NCI-H1048 (cell line): ENCODE data around the gene SLC12A6.

Experiments used
- DNase-seq: peaks from one replicate; lab custom pipeline; 2025; lab: John Stamatoyannopoulos, UW

Gene SLC12A6

DNA sequence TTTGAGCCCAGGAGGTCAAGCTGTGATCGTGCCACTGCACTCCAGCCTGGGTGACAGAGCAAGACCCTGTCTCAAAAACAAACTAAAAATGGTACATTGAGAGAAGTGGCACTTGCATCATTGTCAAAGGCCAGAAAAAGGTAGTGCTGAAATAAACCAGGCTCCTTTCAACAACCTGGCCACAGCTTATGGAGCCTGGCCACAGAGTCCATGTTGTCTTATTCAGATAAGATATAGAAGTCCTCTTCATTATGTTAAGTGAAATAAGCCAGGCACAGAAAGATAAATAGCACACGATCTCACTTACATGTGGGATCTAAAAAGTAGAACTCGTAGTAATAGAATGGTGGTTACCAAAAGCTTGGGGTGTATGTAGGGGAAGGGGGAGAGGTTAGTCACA lies 78.0 kb downstream of the SLC12A6 start:
- DNase-seq = no peak

DNA sequence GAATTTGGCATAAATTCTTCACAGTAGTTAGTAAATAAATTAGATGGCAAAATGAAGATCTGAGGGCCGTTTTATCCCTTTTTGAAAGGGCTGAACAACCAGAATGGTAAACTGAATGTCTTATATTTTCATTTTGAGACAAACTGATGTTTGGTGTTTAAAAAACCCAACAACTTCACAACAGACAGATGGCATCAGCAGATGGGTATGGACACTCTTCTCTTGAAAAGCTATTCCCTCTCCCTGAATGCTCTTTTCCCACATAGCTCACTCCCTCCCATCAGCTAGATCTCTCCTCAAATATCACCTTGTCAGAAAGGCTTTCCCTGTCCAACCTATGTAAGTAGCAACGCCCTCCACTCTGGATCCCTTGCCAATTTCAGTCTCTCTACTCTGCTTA lies 79.4 kb downstream of the SLC12A6 start:
- DNase-seq = no peak

DNA sequence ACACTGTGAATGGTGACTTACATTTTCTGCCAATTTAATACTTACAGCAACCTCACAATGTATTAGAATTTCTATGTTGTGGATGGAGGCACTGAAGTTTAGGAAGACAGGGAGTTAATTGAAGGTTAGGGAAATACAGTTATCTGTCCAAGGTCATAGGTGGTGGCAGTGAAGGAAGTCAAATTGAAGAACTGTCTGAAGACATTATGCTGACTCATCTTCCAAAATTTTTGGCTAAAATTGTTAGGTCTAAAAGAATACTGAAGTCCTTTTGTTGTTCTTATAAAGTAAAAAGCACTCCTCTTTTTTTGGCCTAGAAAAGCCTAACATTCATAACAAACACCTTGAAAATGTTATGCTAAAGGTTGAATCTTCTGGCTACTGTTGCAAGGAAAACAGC lies 85.0 kb downstream of the SLC12A6 start:
- no peak for DNase-seq

DNA sequence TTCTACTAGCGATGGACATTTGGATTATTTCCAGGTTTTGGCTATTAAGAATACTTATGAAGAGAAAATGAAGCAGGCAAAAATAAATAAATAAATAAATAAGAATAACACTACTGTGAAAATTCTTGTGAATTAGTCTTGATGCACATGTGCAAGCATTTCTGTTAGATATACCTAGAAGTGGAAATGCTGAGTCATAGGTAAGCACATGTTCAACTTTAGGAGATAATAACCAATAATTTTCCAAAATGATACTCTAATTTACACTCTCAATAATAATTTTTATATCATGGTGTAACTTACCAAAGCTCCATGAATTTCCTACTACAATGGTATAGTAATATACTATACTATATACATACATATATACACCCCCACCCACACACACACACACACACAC lies 89.4 kb downstream of the SLC12A6 start:
- no peak for DNase-seq

DNA sequence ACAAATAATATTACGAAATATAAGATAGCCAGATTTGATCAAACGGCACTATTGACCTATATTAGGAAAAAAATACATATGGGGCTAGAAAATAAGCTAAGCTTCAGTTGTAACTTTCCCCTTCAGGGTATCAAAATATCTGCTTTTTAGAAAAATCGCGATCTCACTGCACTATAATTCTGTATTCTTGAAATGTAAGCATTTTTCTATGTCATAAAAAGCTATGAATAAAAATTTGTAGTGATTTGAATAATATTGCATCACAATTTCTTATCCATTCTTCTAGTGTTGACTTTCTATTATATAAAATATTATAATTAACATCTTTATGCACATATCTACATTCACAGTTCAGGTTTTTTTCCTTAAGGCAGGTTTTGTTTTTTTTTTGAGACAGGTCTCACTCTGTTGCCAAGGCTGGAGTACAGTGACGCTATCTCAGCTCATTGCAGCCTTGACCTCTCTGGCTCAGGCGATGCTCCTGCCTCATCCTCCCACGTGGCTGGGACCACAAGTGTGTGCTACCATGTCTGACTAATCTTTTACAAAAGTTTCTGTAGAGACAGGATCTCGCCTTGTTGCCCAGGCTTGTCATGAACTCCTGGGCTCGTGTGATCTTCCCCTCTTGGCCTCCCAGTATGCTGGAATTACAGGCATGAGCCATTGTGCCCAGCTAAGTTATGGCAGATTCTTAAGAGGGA lies 91.2 kb downstream of the SLC12A6 start:
- DNase-seq = no peak

DNA sequence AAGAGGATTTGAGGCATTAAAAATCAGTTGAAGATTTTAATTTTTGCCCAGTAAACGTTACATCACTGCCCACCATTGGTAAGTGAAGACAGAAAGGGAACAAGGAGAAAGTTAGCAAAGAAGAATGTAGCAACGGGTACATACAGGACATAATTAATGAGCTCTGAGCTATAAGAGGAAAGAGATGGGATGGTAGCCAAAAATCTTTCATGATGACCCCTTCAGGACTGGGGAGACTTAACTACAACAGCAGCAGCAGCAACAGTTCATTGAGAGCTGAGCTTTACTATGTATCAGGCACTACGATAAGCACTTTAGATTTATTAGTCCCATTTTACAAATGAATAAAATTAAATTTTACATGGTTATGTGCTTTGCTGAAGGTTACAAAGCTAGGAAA lies 94.4 kb downstream of the SLC12A6 start:
- no peak for DNase-seq

DNA sequence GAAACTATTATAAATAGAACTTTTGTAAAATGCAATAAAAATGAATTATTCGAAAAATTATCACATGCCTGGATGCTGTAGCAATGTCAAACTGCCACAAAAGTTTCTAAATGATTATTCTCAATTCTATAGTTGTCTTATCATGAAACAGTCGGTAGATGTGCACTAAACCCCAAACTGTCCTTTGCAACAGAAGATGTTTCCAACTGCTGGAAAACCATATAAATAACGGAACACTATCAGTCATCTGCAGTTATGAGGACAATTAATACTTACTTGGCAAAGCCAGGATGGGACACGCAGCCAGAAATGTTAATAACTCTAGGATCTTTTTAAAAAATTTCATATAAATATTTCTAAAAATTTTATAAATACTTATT lies 95.3 kb downstream of the SLC12A6 start:
- no peak for DNase-seq

DNA sequence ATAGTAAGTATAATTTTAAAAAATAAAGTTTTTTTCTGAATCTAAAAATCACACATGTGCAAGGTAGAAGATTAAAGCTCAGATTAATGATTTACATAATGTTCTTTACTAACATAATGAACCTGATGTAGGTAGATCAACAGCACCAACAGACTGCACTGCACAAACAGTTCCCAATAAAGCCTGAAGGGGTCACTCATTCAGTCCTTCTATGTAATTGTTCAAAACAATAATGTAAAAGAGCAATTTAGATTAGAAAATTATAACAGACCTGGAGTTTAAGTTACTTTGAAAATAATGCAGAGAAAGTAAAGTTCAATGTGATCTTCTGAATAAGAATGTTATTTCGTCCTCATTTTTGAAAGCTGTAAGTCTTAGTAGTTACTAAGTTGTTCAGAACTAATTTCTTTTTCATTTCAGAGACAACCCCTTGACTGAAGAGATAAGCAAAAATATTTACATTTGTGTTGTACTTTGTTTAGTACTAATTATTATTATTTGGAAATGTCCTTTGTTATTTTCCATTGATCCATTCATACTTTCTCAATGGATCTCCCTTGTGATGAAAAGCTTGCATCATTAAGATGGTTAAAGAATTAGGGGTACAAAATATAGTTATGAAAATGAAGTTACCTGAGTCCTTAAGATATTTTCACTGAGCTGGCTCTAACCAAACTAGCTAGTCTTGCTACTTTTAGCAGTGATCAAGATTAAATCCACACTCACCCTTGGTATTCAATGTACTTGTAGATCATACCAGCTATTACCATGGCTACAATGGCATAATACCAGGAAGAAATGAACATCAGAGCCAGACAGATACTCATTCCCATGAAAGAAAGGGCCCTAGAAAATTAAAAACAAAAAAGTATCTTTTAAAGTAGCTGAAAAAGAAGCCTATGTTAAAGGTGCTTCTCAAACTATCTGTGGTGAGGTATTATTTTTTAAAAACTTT lies 95.9 kb downstream of the SLC12A6 start:
- DNase-seq = no peak

DNA sequence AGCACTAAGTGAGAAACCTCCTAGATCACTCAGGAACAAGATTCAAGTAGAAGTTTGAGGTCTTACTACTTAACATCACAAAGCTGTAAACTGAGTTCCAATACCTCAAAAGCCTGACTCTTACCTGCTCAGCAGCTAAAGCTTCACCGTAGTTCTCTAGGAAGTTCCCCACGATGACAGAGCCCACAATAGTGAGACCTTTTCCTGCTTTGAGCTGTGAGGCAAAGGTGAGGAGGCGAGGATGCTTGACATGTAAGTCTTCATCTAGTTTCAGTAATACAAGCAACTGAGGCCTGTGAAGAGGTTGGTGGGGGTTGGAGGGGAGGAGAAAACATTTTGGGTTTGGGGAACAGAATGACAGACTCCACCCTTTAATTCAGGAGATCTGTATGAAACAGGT lies 97.0 kb downstream of the SLC12A6 start:
- no peak for DNase-seq

DNA sequence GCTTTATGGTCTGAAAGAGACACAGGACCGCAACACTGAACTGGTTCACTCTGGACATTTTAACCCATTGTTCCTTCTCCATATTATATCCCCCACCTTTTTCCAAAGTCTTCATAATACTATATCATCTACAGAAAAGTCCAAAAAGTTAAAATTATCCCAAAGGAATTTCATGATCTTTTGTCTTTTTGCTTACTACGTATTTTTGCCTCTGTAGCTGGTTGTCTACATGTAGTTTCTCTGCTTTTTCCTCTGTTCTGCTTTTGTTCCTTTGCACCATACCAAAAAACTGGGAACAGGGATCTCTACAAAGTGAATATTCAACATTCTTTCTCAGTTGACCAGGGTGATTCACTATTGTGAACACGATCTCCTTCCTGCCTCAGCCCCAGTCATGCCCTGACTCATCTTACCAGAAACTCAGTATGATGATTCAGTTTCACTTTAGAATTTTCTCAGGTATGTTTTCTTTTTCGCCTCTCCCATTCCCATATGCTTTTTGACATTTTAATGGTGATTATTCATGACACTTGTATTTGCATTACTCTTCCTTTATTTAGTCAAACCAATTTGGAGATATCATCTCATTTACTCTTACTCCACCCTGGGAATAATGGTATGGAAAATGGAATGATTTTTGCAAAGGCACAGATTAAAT lies 98.3 kb downstream of the SLC12A6 start:
- no peak for DNase-seq

DNA sequence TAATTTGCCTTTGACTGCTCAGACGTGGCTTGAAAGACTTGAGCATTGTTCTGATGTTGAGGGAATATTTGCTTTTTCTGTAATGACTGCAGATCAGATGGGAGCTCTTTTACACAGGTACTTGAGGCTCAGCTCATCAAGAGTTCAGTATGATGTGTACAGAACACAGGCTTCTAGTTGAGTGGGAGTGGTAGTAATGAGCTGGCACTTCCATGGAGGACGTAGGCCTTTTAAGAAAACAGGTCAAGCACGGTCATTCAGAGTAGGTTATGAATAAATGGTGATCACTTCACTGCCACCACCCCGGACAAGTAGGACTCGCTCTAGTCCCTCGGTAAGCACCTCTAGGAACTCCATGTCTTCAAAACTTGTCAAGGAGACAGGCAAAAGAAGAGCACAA lies 104.0 kb downstream of the SLC12A6 start:
- no peak for DNase-seq

DNA sequence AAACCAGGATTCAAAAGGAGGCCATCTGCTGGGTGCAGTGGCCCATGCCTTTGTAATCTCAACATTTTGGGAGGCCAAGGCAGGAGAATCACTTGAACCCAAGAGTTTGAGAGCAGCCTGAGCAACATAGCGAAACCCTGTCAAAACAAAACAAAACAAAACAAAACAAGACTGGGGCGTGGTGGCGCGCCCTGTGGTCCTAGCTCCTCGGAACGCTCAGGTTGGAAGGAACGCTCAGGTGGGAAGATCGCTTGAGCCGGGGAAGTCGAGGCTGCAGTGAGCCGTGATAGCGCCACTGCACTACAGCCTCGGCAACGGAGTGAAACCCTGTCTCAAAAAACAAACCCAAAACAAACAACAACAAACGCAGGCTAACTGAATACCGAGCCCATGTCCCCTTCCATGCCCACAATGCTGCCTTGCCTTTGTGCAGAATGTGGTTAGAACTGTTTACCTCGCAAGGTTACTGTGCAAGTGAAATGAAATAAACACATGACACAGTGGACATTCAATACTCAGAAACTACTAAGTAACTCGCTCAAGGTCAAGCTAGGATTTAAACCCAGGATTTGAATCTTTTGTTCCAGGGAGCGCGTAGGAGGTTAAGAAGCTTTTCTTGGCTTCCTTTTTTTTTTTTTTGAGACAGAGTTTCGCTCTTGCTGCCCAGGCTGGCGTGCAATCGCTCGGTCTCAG lies 113.5 kb downstream of the SLC12A6 start:
- DNase-seq = no peak

DNA sequence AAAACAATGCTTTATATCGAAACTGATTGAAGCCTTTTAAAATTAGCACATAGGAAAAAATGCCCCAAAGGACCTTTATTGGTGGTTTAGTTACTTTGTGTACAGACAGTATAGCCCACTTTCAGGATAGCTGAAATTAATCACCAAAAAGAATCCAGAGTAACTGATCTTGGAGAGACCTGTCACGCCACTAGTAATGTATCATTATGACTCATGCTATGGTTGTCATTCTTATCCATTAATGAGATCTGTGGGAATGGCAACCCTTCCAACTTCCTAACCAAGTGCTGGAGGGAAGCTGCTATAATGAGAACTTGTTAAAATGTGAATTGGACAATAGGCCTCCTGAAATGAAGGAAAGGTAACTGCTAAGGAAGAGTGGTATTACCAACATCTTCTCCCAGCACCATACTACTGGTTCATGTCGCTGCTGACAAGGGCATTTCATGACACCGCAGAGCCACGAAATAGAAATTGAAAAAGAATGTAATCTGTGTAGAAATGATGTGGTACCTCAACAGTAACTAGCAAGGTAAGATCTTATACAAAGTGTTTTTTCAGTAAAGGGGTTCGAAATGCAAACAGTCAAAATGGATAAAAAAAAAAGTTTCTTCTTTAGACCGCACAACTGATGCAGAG lies 119.9 kb downstream of the SLC12A6 start:
- DNase-seq = no peak

DNA sequence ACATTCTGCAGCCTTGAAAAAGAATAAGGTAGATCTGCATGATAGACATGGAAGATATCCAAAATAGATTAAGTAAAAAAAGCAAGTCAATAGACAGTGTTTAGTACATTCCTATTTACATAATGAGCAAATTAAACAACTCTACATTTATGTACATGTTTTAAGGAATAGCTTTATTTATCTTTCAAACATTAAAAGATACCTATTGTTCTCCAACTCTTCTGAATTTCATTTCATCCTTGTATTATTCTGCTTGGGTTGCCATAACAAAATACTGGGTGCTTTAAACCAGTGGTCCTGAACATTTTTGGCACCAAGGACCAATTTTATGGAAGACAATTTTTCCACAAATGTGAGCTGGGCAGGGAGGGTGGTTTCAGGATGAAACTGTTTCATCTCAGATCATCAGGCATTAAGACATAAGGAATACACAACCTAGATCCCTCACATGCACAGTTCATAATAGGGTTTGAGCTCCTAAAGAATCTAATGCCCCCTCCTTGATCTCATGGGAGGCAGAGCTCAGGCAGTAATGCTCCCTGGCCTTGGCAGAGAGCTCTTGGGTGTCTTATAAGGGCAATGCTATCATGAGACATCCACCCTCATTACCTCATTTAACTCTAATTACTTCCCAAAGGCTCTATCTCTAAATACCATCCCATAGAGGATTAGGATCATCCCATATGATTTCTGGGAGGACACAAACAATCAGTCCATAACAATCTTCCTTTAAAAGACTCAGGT lies 120.9 kb downstream of the SLC12A6 start:
- DNase-seq = no peak

DNA sequence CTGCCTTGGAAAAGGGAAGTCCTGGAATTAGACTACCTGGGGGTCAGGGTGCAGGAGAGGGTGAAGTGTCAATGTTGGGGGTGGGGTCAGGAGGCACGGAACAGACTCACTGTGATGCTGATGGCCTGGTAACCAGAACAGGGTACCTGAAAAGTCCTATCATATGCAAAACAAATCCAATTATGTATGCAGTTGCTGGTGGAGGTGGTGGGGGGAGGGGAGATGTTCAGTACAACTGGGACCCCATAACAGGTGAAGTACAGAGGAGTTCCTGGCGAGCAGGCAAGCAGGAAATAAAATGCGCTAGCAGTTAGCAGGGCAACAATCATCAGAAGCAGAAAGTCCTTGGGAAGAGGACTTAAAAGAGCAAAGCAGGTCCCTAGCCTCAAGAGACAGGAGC lies 123.4 kb downstream of the SLC12A6 start:
- DNase-seq = no peak

DNA sequence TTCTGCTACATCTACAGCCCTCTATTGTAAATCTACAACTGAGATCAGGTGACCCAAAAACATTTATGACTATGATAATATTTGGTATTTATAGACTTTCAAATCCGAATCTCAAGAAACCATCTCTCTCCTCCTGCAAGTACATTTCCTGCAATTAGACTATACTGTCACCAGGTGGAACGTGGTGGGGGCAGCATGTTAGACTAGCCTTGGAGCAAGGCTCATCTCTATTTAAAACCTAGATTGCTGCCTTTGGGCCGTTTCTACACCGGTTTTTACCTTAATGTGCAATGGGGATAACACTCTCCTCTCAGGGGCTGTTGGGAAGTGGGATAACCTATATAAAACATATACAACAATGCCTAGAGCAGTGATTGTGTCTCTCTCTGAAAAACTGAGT lies 123.9 kb downstream of the SLC12A6 start:
- DNase-seq = no peak

DNA sequence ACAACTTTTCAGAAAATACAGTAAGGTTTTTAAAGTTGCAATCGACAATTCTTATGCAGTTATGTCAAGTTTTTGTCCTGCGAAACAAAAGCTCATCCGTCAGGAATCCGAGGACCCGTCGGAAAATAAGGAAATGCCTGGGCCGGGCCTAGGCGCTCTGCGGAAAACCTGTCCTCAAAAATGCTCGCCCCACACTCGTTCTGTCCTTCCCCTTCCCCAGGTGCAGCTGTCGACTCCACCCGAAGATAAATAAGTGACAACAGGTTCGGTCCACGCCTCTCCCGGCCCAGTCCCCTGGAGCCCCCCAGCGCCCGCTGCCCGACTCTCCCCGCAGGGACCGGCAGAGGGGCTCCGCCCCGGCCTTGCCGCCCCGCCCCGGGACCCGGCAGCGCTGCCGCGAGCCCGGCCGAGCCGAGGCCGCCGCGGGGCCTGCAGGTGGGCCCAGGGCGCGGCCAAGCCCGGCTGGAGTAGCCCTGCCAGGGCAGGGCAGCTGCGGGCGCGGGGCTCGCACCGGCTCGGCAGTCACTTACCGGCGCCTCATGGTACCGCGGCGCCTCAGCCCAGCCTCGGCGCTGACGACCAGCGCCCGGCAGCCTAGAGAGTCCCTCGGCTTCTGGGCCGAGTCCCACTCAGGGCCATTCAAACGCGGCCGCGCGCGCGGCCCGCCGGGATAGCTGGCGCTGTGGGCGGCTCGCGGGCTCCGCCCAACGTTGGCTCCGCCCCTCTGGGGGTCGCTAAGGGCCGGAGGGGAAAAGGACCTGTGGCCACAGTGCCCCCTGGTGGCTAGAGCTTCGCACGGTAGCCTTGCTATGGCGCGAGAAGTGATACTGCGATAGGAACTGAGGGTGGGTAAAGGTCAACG lies 127.9 kb downstream of the SLC12A6 start, which contains the start of gene KATNBL1:
KATNBL1 (minus strand) TSS at position 676 of the 862 bp plus-strand sequence. CDS start 46,420 bp downstream, outside the sequence.
- peak; percentile 80 for DNase-seq

DNA sequence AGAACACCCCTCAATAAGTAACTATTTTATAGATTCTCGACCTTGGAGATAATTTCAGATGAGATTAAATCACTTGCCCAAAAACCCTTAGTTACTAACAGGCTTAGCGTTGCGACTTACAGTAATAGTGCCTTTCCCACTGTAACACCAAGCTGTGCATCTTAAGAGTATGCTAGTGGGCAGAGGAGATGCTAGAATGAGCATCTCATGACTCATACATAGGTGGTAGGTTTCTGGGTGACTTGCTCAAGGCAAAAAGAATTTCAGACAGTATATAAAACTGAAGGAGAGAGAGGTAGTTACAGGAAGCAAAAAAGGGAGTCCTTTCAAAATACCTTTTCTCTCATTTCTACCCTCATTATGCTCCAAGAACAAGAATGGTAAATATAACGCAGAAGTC lies 131.6 kb downstream of the SLC12A6 start:
- DNase-seq = no peak

DNA sequence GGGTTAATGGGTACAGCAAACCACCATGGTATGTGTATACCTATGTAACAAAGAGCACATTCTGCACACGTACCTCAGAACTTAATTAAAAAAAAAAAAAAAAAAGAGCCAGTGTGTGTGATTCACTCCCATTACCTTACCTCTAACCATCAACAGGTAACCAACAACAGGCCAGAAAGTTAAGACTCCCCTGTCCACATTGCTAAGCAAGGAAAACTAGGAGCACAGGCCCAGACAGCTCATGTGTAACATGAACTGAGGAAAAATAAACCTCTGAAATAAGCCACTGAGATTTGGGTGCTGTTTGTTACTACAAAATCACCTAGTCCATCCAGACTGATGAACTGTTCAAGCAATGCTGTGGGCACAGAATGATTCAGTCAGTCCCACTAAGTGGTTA lies 133.6 kb downstream of the SLC12A6 start:
- DNase-seq = no peak

DNA sequence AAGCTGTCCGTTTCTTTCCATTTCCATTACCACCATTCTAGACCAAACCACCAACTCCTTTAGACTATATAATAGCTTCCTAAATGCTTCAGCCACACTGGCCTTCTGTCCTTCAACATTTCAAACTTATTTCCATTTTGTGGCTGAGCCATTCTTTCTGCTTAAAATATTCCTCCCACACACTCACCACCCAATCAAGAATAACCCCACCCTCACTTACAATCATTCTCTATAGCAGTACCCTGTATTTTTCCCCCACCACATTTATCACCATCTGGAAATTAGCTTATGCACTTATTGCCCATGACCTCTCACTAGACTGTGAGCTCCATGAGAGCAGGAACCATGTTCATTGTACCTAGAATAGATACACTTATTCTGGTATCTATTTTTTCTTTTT lies 134.3 kb downstream of the SLC12A6 start:
- no peak for DNase-seq
